ENCODE data around the gene MUC5AC. TPM values are rescaled to one million over a fixed set of nuclear protein-coding genes. Genes with fewer than 3 reads are reported as not detected.

MUC5AC gene
- total RNA-seq, 2 experiments from 2014 or later, result not detected

DNA sequence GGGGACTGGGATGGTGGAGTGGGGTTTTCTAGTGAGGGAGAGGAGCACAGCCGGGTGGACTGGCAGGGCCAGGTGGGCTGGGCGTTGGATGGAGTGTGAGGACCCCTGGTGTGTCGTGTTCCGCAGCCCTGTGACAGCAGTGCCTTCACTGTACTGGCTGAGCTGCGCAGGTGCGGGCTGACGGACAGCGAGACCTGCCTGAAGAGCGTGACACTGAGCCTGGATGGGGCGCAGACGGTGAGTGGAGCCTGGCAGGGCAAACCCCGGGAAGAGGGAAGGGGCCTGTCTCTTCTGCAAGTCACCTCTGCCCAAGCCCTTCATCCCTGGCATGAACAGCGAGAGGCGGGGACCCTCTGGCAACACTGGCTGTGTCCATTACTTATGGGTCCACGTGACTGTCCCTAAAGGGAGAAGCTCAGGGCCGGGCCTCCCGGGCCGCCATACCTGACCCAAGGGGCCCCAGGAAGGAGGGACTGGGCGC lies 10.0 kb downstream of the MUC5AC start:
- CTCF ChIA-PET, result no interaction called here
- TF ChIP-seq, protein P1, sequence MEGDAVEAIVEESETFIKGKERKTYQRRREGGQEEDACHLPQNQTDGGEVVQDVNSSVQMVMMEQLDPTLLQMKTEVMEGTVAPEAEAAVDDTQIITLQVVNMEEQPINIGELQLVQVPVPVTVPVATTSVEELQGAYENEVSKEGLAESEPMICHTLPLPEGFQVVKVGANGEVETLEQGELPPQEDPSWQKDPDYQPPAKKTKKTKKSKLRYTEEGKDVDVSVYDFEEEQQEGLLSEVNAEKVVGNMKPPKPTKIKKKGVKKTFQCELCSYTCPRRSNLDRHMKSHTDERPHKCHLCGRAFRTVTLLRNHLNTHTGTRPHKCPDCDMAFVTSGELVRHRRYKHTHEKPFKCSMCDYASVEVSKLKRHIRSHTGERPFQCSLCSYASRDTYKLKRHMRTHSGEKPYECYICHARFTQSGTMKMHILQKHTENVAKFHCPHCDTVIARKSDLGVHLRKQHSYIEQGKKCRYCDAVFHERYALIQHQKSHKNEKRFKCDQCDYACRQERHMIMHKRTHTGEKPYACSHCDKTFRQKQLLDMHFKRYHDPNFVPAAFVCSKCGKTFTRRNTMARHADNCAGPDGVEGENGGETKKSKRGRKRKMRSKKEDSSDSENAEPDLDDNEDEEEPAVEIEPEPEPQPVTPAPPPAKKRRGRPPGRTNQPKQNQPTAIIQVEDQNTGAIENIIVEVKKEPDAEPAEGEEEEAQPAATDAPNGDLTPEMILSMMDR (IDR thresholded peaks at IDR 0.05), result no peak
- Mint-ChIP-seq H3K27me3 (no peaks in the 10 kb centered on the region), H3K36me3 (ENCODE audit: low read depth) (no peaks in the 10 kb centered on the region), H3K27ac (no peak overlapping the region), H3K4me1 (ENCODE audit: low read depth) (no peaks in the 10 kb centered on the region), H3K4me3 (no peak overlapping the region), H3K9me3 (peaks cover 8% of the 10 kb centered on the region)
- intact Hi-C loops (cut with micrococcal nuclease), result no loop called here
- DNase-seq (no peak), ATAC-seq (no peak)
- POLR2A ChIA-PET, result no interaction called here

DNA sequence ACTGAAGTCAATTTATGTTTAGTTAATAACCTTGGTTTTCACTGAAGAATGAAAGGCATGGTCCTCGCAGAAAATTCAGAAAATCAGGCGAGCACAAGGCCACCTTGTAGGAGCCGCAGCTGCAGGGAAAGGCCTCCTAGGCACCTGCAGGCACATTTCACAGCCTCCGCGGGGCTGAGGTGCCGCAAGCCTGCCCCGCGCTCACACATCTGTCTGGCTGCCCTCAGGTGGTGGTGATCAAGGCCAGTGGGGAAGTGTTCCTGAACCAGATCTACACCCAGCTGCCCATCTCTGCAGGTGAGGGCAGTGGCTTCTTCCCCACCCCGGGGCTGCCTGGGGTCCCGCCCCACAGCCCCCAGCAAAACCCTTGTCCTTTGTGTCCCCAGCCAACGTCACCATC lies 10.5 kb downstream of the MUC5AC start:
- POLR2A ChIA-PET, result no interaction called here
- TF ChIP-seq, protein P1 (IDR thresholded peaks at IDR 0.05), result no peak
- Mint-ChIP-seq H3K9me3 (peaks cover 8% of the 10 kb centered on the region), H3K4me1 (ENCODE audit: low read depth) (no peaks in the 10 kb centered on the region), H3K27me3 (no peaks in the 10 kb centered on the region), H3K27ac (no peak overlapping the region), H3K4me3 (no peak overlapping the region), H3K36me3 (ENCODE audit: low read depth) (no peaks in the 10 kb centered on the region)
- DNase-seq, result no peak
- CTCF ChIA-PET, result no interaction called here
- ATAC-seq, result no peak
- intact Hi-C loops (cut with micrococcal nuclease), result no loop called here

- H3K27me3 Mint-ChIP-seq, result no peaks in the 10 kb centered on the region
- CTCF ChIA-PET, result no interaction called here
- ATAC-seq, result no peak
- no peak overlapping the region for H3K27ac Mint-ChIP-seq
- intact Hi-C loops (cut with micrococcal nuclease), result no loop called here
- TF ChIP-seq, protein P1 (IDR thresholded peaks at IDR 0.05), result no peak
- H3K9me3 Mint-ChIP-seq, result peaks cover 8% of the 10 kb centered on the region
- DNase-seq, result no peak
- POLR2A ChIA-PET, result no interaction called here
- H3K4me1 Mint-ChIP-seq (ENCODE audit: low read depth), result no peaks in the 10 kb centered on the region
- no peaks in the 10 kb centered on the region for H3K36me3 Mint-ChIP-seq (ENCODE audit: low read depth)
- no peak overlapping the region for H3K4me3 Mint-ChIP-seq
Measured at GRCh38 chr11:1168721-1169161, 11.0 kb downstream of the MUC5AC start.

GRCh38 chr11:1171223-1171984 lies 13.7 kb downstream of the MUC5AC start:
- ChIA-PET CTCF (no interaction called here), POLR2A (no interaction called here)
- ATAC-seq (no peak), DNase-seq (no peak)
- no peak overlapping the region for H3K4me3 Mint-ChIP-seq
- TF ChIP-seq, protein P1 (IDR thresholded peaks at IDR 0.05), result no peak
- H3K9me3 Mint-ChIP-seq, result peaks cover 8% of the 10 kb centered on the region
- no peak overlapping the region for H3K27ac Mint-ChIP-seq
- no peaks in the 10 kb centered on the region for H3K4me1 Mint-ChIP-seq (ENCODE audit: low read depth)
- intact Hi-C loops (cut with micrococcal nuclease), result no loop called here
- H3K36me3 Mint-ChIP-seq (ENCODE audit: low read depth), result no peaks in the 10 kb centered on the region
- H3K27me3 Mint-ChIP-seq, result no peaks in the 10 kb centered on the region

- ChIA-PET POLR2A (no interaction called here), CTCF (no interaction called here)
- Mint-ChIP-seq H3K27me3 (no peaks in the 10 kb centered on the region), H3K4me1 (ENCODE audit: low read depth) (no peaks in the 10 kb centered on the region), H3K9me3 (peaks cover 8% of the 10 kb centered on the region), H3K4me3 (no peak overlapping the region), H3K27ac (no peak overlapping the region), H3K36me3 (ENCODE audit: low read depth) (no peaks in the 10 kb centered on the region)
- ATAC-seq, result no peak
- TF ChIP-seq, protein P1 (IDR thresholded peaks at IDR 0.05), result no peak
- no peak for DNase-seq
- intact Hi-C loops (cut with micrococcal nuclease), result no loop called here
Measured at GRCh38 chr11:1171985-1172728, 14.4 kb downstream of the MUC5AC start.

Measured in activated CD8-positive, alpha-beta T cell treated with anti-CD3 and anti-CD28 coated beads for 36 hours (primary cell).